NCI-H69 (cell line): ENCODE results near the gene SLC35F5.
"Not testable (repeated sequence)": the region's sequence is repeated elsewhere in the genome, so short reads cannot be mapped to it uniquely, and the experiment has no call there.

Experiments used
- DNase-seq: peaks from one replicate; lab custom pipeline; 2025; lab: John Stamatoyannopoulos, UW

The SLC35F5 gene

GRCh38 chr2:113697516-113697915 lies 58.9 kb downstream of the SLC35F5 start:
- no peak for DNase-seq

GRCh38 chr2:113694438-113694837 lies 62.0 kb downstream of the SLC35F5 start:
- no peak for DNase-seq

GRCh38 chr2:113692698-113693428 lies 63.6 kb downstream of the SLC35F5 start:
- no peak for DNase-seq

GRCh38 chr2:113690871-113691270 lies 65.6 kb downstream of the SLC35F5 start:
- DNase-seq, result not testable (repeated sequence)

GRCh38 chr2:113686537-113686936 lies 69.9 kb downstream of the SLC35F5 start:
- no peak for DNase-seq

GRCh38 chr2:113685471-113685870 lies 71.0 kb downstream of the SLC35F5 start:
- no peak for DNase-seq

- DNase-seq, result no peak
These were observed 77.0 kb downstream of the SLC35F5 start for GRCh38 chr2:113679457-113679856.

GRCh38 chr2:113677330-113677729 lies 79.1 kb downstream of the SLC35F5 start:
- no peak for DNase-seq

GRCh38 chr2:113676623-113677266 lies 79.7 kb downstream of the SLC35F5 start:
- no peak for DNase-seq

- DNase-seq, result no peak
These were observed 80.6 kb downstream of the SLC35F5 start for GRCh38 chr2:113675875-113676274.

GRCh38 chr2:113672326-113672932 lies 84.0 kb downstream of the SLC35F5 start:
- no peak for DNase-seq

GRCh38 chr2:113669013-113669412 lies 87.4 kb downstream of the SLC35F5 start:
- DNase-seq, result not testable (repeated sequence)

GRCh38 chr2:113664761-113665533 lies 91.5 kb downstream of the SLC35F5 start:
- not testable (repeated sequence) for DNase-seq

- not testable (repeated sequence) for DNase-seq
These were observed 93.0 kb downstream of the SLC35F5 start for GRCh38 chr2:113663285-113664060.
